Natural killer cell (primary cell): ENCODE measurements around the gene LYST. TPM values are rescaled to one million over a fixed set of nuclear protein-coding genes. Genes with fewer than 3 reads are reported as not detected.

Source experiments
- ATAC-seq, 3 donors: fragments of 150-1000 bp in 2 of 3; fragments of 200-7000 bp in 1 of 3; cut with Tn5 transposase; 1 replicate in 1 of 3; 2 replicates in 2 of 3; pipeline ENCODE4 v1.10.0; 2021; ENCODE audit warnings: mild to moderate bottlenecking in 2 of 3, moderate library complexity in 2 of 3
- DNase-seq, 2 donors: peaks; one replicate each; pipeline versions ENCODE4 v3.0.0 to v3.0.0-alpha.2; 2013 to 2021; ENCODE audit warnings: mixed read lengths in 1 of 2
- H3K27ac ChIP-seq: one replicate; pipeline ENCODE4 v1.5.1; 2013; ENCODE audit warnings: mild to moderate bottlenecking, low read length
- H3K27me3 ChIP-seq: one replicate; pipeline ENCODE4 v1.6.1; 2013; ENCODE audit warnings: low read length; ENCODE audit not compliant: control insufficient read depth, insufficient read depth
- H3K36me3 ChIP-seq: one replicate; pipeline ENCODE4 v1.6.1; 2013; ENCODE audit warnings: low read length; ENCODE audit not compliant: control insufficient read depth, insufficient read depth
- H3K4me1 ChIP-seq: one replicate; pipeline ENCODE4 v1.6.1; 2013; ENCODE audit warnings: low read length; ENCODE audit not compliant: control insufficient read depth, insufficient read depth
- H3K4me3 ChIP-seq: one replicate; pipeline ENCODE4 v1.5.1; 2013; ENCODE audit warnings: low read length
- H3K9me3 ChIP-seq: one replicate; pipeline ENCODE4 v1.6.1; 2013; ENCODE audit warnings: low read length; ENCODE audit not compliant: control insufficient read depth, insufficient read depth
- H3K27ac Mint-ChIP-seq, 2 donors: one replicate each; pipeline ENCODE4 v1.8.0; 2022; ENCODE audit warnings: mild to moderate bottlenecking in 2 of 2, mixed read lengths in 2 of 2, moderate library complexity in 1 of 2
- H3K27me3 Mint-ChIP-seq, 2 donors: one replicate each; pipeline ENCODE4 v1.8.0; 2022; ENCODE audit warnings: low read depth in 2 of 2, mixed read lengths in 2 of 2
- H3K36me3 Mint-ChIP-seq: one replicate; pipeline ENCODE4 v1.8.0; 2022; ENCODE audit warnings: mixed read lengths
- H3K4me1 Mint-ChIP-seq, 2 donors: one replicate each; pipeline ENCODE4 v1.8.0; 2022; ENCODE audit warnings: mixed read lengths in 2 of 2
- H3K4me3 Mint-ChIP-seq: one replicate; pipeline ENCODE4 v1.8.0; 2022; ENCODE audit warnings: mild to moderate bottlenecking, moderate library complexity, mixed read lengths
- H3K9me3 Mint-ChIP-seq, 2 donors: one replicate each; pipeline ENCODE4 v1.8.0; 2022; ENCODE audit warnings: mixed read lengths in 2 of 2
- CTCF ChIP-seq: fragments of 200-600 bp; IDR thresholded peaks from one replicate; pipeline ENCODE4 v1.8.0; 2022; ENCODE audit warnings: antibody characterized with exemption
- WGBS: methylation state at CpG from one replicate; pipeline ENCODE4 v1.1.7; 2013; ENCODE audit warnings: missing lambda C conversion rate; ENCODE audit not compliant: insufficient coverage; 5-methylcytosine and 5-hydroxymethylcytosine counted together
- intact Hi-C: fragments of 100-400 bp; cut with micrococcal nuclease; formaldehyde crosslinking; loops from one replicate; pipeline ENCODE4 v1.14.2; 2022
- total RNA-seq, 4 donors: library from RNA; stranded (reverse); fragments of 120-200 nt in 1 of 4; gene quantifications; one replicate each; pipeline versions ENCODE4 v1.2.3 to v1.2.4, GENCODE V29; 2013 to 2022

The LYST gene
- total RNA-seq, 3 donors from 2014 or later (not counting 1 experiment from before 2014, with no cell fraction given): 89.9 to 115 (median 93.6) TPM

DNA sequence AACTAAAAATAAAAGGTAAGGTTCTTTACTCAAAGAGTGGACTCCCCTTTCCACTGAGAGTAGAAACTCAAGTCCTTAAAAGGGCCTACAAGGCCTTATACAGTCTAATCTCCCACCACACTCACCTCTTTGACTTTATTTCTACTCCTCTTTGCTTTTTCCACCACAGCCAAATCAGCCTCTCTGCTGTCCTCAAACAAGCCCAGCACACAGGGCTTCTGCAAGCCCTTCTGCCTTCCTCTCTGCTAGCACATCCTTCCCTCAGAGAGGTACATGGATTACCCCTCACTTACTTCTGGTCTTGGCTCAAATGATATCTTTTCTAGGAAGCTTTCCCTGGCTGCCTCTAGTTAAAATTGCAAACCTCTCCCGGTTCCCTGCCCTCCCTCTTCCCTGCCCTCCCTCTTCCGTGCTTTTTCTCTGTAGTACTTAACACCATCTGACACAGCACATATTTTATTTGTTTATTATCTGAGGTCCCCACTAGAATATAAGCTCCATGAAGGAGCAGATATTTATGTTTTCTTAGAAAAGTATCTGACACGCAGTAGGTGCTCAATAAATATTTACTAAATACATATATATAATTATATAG, 1.7 kb downstream of the LYST start:
- Histone ChIP-seq H3K9me3 (no peaks in the 10 kb centered on the region), H3K27ac (peak overlapping the region; percentile 99), H3K36me3 (no peaks in the 10 kb centered on the region), H3K4me1 (peaks cover 53% of the 10 kb centered on the region), H3K27me3 (no peaks in the 10 kb centered on the region), H3K4me3 (peak overlapping the region; percentile 94)
- TF ChIP-seq CTCF: no peak
- Mint-ChIP-seq H3K4me3 (peak overlapping the region; percentile 99), H3K27me3 (no peaks in the 10 kb centered on the region), H3K9me3 (no peaks in the 10 kb centered on the region), H3K4me1 (peaks cover 56 to 62% of the 10 kb centered on the region in 2 donors), H3K27ac (peak overlapping the region; percentile 99), H3K36me3 (no peaks in the 10 kb centered on the region)
- intact Hi-C loops: loop anchor here (1.0 to 10.0 kb wide), 7 partner anchors 9 to 1258 kb away; partner anchors contain the start of genes ARID4B, B3GALNT2, ERO1B and GGPS1
- WGBS: 75% methylated on average over 1 of the region's 3 CpGs
- DNase-seq (peak in 1 of 2 donors; percentile 41), ATAC-seq (no peak)

DNA sequence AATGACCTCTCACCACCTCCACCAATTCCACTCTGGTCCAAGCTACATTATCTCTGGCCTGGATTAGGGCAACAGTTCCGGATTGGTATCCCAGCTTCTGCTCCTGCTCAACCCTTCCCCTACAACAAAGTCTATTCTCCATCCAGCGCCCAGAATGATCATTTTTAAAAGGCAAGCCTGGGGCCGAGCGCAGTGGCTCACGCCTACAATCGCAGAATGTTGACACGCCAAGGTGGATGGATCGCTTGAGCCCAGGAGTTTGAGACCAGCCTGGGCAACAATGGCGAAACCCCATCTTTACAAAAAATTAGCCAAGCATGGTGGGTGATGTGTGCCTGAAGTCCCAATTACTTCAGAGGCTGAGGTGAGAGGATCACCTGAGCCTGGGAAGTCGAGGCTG, 2.2 kb downstream of the LYST start:
- Histone ChIP-seq H3K4me3 (peak overlapping the region; percentile 3), H3K27ac (peak overlapping the region; percentile 99), H3K27me3 (no peaks in the 10 kb centered on the region), H3K4me1 (peaks cover 49% of the 10 kb centered on the region), H3K36me3 (no peaks in the 10 kb centered on the region), H3K9me3 (no peaks in the 10 kb centered on the region)
- no peak for TF ChIP-seq CTCF
- H3K4me1 Mint-ChIP-seq: peaks cover 56 to 58% of the 10 kb centered on the region in 2 donors
- no peaks in the 10 kb centered on the region for H3K36me3 Mint-ChIP-seq
- H3K27ac Mint-ChIP-seq: peak overlapping the region; percentile 99
- DNase-seq (no peak), ATAC-seq (no peak)
- 89% methylated on average over 10 of the region's 10 CpGs for WGBS
- H3K4me3 Mint-ChIP-seq: peak overlapping the region; percentile 99
- H3K27me3 Mint-ChIP-seq: no peaks in the 10 kb centered on the region
- intact Hi-C loops: loop anchor here (10.0 kb wide), 2 partner anchors 360 to 930 kb away; partner anchors contain the start of genes B3GALNT2 and MTR
- H3K9me3 Mint-ChIP-seq: no peaks in the 10 kb centered on the region

- TF ChIP-seq CTCF: no peak
- no peaks in the 10 kb centered on the region for H3K27me3 ChIP-seq
- no peaks in the 10 kb centered on the region for H3K9me3 ChIP-seq
- no peak overlapping the region for H3K4me3 ChIP-seq
- no peak for DNase-seq
- WGBS: 90% methylated on average over 4 of the region's 4 CpGs
- Mint-ChIP-seq H3K27ac (peak overlapping the region; percentile 99), H3K36me3 (no peaks in the 10 kb centered on the region), H3K4me3 (peak overlapping the region; percentile 66), H3K9me3 (no peaks in the 10 kb centered on the region), H3K27me3 (no peaks in the 10 kb centered on the region), H3K4me1 (peaks cover 56 to 58% of the 10 kb centered on the region in 2 donors)
- peak overlapping the region; percentile 99 for H3K27ac ChIP-seq
- H3K36me3 ChIP-seq: no peaks in the 10 kb centered on the region
- ATAC-seq: no peak
- H3K4me1 ChIP-seq: peaks cover 43% of the 10 kb centered on the region
- intact Hi-C loops: loop anchor here (10.0 kb wide), 2 partner anchors 359 to 931 kb away; partner anchors contain the start of genes B3GALNT2 and MTR
Measured at GRCh38 chr1:235863699-235864093, 3.0 kb downstream of the LYST start.
